Heart left ventricle (tissue), 13 donors: Measurements from ENCODE around the gene ATP4A.

Experiments used
- POLR2A ChIP-seq, 2 donors: fragments of 450-650 bp; IDR thresholded peaks; one replicate each; pipeline ENCODE4 v1.6.1; 2017; ENCODE audit warnings: antibody characterized with exemption in 2 of 2, mild to moderate bottlenecking in 2 of 2, moderate library complexity in 2 of 2
- TF ChIP-seq, protein P1 (sequence below), 12 donors: fragments of 200-600 bp; sonication (generic) in 4 of 12; IDR thresholded peaks; one replicate each; pipeline versions ENCODE4 v1.5.0 to v1.8.0; 2018 to 2022; ENCODE audit warnings: antibody characterized with exemption in 12 of 12, mild to moderate bottlenecking in 5 of 12
- donor health status: ischemic (EF 13 %, LVEDD 7.1; RV severe dilation, severe dysfunction).
- donor health status: DM: no; HTN: yes; CAD: no.
- donor health status: DM: no; HTN: no; CAD: no.
- donor health status: ischemic (EF 25% LVEDD 6.9; RV normal size, moderate dysfunction).
- donor health status: ischemic (EF 25% LVEDD 5.7; RV mildly dilated, moderate dysfunction).
- donor health status: ischemic (EF 35%, LVEDD 5.7; RV mildly dilated, moderate dysfunction).
- donor health status: nonischemic (EF 11% LVEDD 7.7; RV severe dilation, severe dysfunction).
- donor health status: DM: yes; HTN: yes; CAD: no.
- donor health status: PGD.
- donor health status: ischemic (EF 29% LVEDD 5.4; RV normal size, mild dysfunction).
- donor health status: nonischemic (EF 23%, LVEDD 6.1; RV moderate dilation, normal function).

- TF ChIP-seq, protein P1, sequence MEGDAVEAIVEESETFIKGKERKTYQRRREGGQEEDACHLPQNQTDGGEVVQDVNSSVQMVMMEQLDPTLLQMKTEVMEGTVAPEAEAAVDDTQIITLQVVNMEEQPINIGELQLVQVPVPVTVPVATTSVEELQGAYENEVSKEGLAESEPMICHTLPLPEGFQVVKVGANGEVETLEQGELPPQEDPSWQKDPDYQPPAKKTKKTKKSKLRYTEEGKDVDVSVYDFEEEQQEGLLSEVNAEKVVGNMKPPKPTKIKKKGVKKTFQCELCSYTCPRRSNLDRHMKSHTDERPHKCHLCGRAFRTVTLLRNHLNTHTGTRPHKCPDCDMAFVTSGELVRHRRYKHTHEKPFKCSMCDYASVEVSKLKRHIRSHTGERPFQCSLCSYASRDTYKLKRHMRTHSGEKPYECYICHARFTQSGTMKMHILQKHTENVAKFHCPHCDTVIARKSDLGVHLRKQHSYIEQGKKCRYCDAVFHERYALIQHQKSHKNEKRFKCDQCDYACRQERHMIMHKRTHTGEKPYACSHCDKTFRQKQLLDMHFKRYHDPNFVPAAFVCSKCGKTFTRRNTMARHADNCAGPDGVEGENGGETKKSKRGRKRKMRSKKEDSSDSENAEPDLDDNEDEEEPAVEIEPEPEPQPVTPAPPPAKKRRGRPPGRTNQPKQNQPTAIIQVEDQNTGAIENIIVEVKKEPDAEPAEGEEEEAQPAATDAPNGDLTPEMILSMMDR (IDR thresholded peaks at IDR 0.05), result no peak
- TF ChIP-seq POLR2A (IDR thresholded peaks at IDR 0.05), result no peak
Observed at GRCh38 chr19:35607661-35608060, 44.2 kb upstream of the ATP4A start.
